ENCODE results near the gene ELAVL1.

Gene ELAVL1

GRCh38 chr19:7910321-7911161 lies 94.9 kb downstream of the ELAVL1 start:
- DNase-seq, result no peak
- no peak for ATAC-seq

GRCh38 chr19:7909471-7910067 lies 95.9 kb downstream of the ELAVL1 start:
- ATAC-seq, result no peak
- DNase-seq, result no peak

GRCh38 chr19:7908742-7909461 lies 96.5 kb downstream of the ELAVL1 start:
- DNase-seq (no peak), ATAC-seq (no peak)

All from stimulated activated naive CD8-positive, alpha-beta T cell treated with anti-CD3 and anti-CD28 coated beads, Interleukin-15, Interleukin-2, amounts not matched to agents 100 U/mL and 50 U/mL, for 24 hours (primary cell).